Mononuclear cell (primary cell): Measurements from ENCODE around the gene OMA1. TPM values are rescaled to one million over a fixed set of nuclear protein-coding genes. Genes with fewer than 3 reads are reported as not detected.

Experiments used
- H3K27me3 ChIP-seq: 2 replicates; pipeline ENCODE4 v1.6.0; 2011; ENCODE audit warnings: low read length, control low read depth; ENCODE audit not compliant: insufficient read depth
- H3K4me1 ChIP-seq: 2 replicates; pipeline ENCODE4 v1.5.1; 2011; ENCODE audit warnings: mild to moderate bottlenecking, low read length, control low read depth; ENCODE audit not compliant: insufficient read depth
- H3K4me3 ChIP-seq: 2 replicates; pipeline ENCODE4 v1.5.1; 2011; ENCODE audit warnings: mild to moderate bottlenecking, low read length, moderate library complexity
- H3K9me3 ChIP-seq: 2 replicates; pipeline ENCODE4 v1.5.1; 2011; ENCODE audit warnings: low read depth, mild to moderate bottlenecking, control low read depth, low read length
- total RNA-seq: library from RNA; depleted of rRNA; stranded (reverse); fragments of >200 nt; gene quantifications from one replicate; pipeline ENCODE4 v1.2.3, GENCODE V29; 2012

The OMA1 gene
- total RNA-seq, 1 donor: 80.9 TPM

DNA sequence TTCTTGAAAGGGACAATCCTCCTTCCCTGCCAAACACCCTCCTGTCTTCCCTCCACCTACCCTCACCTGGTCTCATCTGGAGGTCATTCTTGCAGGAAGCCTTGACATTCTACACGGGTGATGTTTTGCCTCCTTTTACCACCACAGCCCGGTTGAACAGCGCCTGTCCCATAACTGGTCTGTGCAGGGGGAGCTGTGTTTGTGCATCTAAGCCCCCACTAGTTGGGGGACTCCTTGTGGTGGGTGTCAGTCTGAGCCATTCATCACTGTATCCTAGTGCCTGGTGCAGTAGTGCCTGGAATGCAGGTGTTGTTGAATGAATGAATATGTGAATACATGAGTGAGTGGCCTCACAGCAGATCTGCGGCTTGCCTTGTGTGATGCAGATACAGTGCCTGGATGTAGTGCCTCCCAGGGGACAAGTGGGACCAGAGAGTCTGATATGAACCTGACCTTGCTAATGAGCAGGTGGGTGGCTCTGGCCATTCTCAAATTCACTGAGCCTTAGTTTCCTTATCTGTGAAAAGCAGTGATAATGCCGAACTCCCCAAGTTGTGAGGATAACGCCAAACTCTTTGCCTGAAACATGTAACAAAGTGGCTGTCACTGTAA lies 79.8 kb downstream of the OMA1 start:
- H3K27me3 ChIP-seq: no peaks in the 10 kb centered on the region
- no peak overlapping the region for H3K4me3 ChIP-seq
- no peaks in the 10 kb centered on the region for H3K4me1 ChIP-seq
- no peaks in the 10 kb centered on the region for H3K9me3 ChIP-seq

DNA sequence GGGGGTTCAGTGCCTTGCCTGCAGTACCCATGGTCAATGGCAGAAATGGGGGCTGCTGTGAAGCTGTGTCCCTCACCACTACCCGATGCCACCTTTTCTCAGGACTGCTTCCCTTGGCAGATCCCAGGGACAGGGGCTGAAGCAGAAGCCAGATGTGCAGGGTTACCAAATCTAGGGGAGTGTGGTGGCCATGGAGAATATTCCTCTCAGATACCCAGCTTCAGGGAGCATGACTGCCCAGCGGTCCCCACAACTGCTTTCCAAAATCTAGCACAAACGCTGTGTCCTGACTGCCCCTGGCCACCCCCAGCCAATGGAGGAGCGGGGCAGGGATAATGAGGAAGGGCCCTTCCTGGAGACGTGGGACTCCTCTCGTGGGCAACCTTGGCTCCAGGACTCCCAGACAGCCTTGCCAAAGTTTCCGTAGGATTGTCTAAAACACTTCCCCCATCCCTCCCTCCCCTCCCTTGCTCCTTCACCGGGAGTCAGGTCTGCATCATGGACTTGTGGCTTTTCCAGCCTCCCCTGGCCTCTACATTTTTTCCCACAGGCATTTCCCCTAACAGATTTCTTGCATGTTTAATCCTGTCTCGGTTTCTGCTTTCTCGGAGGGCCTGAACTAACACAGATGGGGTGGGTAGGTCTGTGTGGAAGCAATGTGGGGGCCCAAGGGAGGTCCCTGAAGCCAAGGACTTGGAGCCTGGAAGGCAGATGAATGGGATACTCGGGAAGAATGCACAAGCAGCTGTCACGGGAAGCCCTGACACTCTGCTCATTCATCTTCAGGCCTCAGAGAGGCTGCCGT lies 80.5 kb downstream of the OMA1 start:
- H3K9me3 ChIP-seq: no peaks in the 10 kb centered on the region
- no peaks in the 10 kb centered on the region for H3K27me3 ChIP-seq
- no peak overlapping the region for H3K4me3 ChIP-seq
- H3K4me1 ChIP-seq: no peaks in the 10 kb centered on the region

DNA sequence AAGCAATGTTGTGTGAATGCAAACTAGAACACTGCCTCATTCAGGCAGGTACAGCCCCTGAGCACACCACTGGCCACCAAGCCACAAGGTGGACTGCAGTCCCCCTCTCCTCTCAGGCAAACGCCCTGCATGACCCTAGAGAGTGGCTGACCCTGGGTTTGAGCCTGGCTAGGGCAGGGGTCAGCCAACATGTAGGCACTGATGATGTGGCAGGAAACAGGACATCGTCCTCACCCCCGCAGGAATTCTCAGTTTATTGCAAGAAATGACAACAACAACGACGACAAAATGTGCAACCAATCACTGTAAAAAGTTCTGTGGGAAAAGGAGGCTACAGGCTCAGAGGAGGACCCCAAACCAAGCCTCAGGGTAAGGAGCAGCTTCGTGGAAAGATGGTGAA lies 81.3 kb downstream of the OMA1 start:
- Histone ChIP-seq H3K27me3 (no peaks in the 10 kb centered on the region), H3K4me1 (no peaks in the 10 kb centered on the region), H3K4me3 (no peak overlapping the region), H3K9me3 (no peaks in the 10 kb centered on the region)

DNA sequence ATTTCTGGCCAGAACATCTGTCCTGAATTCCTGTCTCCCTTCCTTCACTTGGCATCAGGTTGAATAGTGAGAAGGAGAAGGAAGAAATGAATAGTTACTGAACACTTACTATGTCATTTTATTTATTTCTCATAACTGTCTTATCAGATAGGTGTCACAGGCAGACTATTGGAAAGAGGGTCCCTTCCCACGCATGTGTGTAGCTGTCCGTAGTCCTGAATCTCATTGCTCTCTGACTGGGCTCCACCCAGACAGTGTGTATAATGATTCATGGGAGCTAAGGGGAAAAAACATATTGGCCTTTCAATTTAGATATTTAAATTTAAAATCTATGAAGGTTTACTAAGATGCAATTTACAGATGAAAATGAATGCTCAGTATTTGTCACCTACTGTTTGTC lies 86.1 kb downstream of the OMA1 start:
- H3K27me3 ChIP-seq: no peaks in the 10 kb centered on the region
- no peaks in the 10 kb centered on the region for H3K4me1 ChIP-seq
- no peaks in the 10 kb centered on the region for H3K9me3 ChIP-seq

DNA sequence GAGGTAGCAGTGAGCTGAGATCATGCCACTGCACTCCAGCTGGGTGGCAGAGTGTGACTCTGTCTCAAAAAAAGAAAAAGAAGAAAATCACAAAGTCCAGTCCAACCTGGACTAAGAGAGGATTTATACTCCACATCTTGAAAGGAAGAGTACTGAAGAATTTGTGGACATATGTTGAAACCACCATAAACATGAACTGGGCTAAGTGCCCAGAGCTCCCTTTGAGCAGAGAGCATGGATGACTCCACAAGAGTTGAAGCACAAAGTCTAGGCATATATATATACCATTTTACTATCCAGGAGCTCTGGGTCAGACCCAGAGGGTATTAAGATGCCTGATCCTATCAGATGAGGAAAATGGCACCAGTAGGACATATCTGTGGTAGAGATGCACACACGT lies 86.6 kb downstream of the OMA1 start:
- Histone ChIP-seq H3K4me1 (no peaks in the 10 kb centered on the region), H3K9me3 (no peaks in the 10 kb centered on the region), H3K4me3 (no peak overlapping the region), H3K27me3 (no peaks in the 10 kb centered on the region)

More for the DNA sequence above, 86.1 kb downstream of the OMA1 start:
- H3K4me3 ChIP-seq: no peak overlapping the region

DNA sequence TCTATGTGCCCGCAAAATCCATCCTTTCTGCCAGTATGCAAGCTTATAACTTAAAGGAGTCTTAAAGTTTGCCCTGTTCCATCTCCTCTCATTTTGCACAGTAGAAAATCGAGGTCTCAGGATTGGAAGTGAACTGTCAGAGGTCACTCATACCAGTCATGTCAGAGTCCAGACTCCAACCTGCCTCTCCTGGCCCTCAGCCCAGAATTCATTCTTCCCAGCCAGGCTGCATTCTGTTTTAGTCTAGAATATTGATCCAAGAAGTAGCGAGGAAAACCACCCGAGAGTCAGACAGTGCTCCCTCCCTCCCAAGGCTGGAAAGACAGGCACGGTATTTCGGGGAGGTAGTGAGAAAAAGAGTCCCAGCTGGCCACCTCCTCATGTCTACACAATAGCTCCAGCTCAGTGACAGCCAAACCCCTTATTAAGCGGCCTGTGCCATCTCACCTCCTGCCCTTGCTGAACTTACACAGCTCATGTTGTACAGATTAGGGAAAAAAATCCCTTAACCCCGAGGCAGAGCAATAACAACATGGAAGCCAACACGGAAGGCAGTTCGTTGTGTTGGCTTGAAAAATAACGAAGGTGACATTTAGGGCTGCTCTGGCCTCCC lies 89.4 kb downstream of the OMA1 start:
- Histone ChIP-seq H3K27me3 (no peaks in the 10 kb centered on the region), H3K4me1 (no peaks in the 10 kb centered on the region), H3K4me3 (no peak overlapping the region), H3K9me3 (no peaks in the 10 kb centered on the region)

DNA sequence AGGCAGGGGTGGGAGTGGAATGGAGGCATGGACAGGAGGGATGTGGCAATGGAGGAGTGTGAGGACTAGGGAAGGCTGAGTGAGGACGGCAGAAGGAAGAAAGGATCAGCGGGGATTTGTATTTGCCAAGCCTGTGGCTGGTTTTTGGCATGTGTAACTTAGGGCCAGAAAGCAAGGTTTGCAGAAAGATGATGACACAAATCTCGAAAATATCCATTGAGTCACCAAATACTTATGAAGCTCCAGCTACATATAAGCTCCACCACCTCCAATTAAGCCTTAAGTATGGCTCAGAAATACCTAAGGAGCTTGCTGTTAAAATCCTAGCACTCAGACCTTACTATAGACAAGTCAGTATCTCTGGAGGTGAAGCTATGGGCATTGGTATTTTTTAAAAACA lies 90.1 kb downstream of the OMA1 start:
- no peaks in the 10 kb centered on the region for H3K27me3 ChIP-seq
- H3K9me3 ChIP-seq: no peaks in the 10 kb centered on the region
- no peak overlapping the region for H3K4me3 ChIP-seq
- H3K4me1 ChIP-seq: no peaks in the 10 kb centered on the region

DNA sequence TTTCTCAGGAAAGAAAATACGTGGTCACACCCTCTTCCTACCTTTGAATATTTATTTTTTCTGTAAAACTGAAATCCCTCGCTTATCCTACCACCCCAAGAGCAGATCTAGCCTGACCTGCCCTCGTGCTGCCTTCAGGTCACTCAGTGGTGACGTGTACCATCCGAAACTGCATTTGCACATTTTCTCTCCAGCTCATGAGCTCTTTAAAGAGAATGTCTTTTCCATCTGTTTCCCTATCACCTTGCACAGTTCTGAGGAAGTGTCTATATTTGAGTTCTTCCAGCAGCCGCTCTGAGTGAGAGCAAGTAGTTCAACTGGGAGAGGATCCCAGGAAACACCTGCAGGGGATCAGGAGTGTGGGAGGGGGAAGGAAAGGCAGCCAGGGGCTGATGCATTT lies 91.7 kb downstream of the OMA1 start:
- Histone ChIP-seq H3K4me1 (no peaks in the 10 kb centered on the region), H3K27me3 (no peaks in the 10 kb centered on the region), H3K9me3 (no peaks in the 10 kb centered on the region)

DNA sequence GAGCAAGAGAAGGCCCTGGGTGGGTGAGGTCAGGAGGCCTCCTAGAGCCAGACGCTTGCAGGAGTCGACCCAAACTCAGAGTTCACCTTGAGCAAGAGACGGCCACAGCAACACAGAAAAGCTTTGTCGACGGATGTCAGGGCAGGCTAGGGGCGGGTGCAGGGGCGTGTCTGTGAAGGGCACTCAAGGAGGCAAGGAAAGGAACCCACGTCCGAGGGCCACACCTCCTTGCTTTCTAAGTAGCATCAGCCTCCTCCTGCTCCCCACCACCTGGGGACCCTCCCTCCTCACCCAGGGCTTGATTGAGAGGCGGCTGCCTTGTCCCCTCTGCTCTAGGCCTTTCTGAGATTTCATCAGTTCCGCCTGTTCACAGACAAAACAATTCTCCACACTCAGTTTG lies 92.1 kb downstream of the OMA1 start:
- Histone ChIP-seq H3K4me3 (no peak overlapping the region), H3K4me1 (no peaks in the 10 kb centered on the region), H3K27me3 (no peaks in the 10 kb centered on the region), H3K9me3 (no peaks in the 10 kb centered on the region)

More for the DNA sequence above, 91.7 kb downstream of the OMA1 start:
- no peak overlapping the region for H3K4me3 ChIP-seq

DNA sequence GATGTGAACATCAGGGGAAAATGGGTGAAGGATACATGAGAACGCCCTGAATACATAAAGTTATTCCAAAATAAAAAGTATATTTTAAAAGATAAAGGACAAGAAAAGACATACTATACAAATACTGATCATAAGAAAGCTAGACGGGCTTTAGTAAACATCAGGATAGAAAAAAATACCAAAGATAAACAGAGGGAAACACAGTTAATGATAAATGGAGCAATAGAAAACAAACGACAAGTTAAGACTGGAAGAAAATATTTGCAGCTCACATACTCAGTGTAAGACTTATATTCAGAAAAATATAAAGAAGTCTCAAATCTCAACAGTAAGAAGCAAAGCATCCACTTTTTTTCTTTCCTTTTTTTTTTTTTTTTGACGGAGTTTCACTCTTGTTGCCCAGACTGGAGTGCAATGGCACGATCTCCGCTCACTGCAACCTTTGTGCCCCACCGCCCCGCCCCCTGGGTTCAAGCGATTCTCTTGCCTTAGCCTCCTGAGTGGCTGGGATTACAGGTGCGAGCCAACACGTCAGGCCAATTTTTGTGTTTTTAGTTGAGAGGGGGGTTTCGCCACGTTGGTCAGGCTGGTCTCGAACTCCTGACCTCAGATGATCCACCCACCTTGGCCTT lies 94.8 kb downstream of the OMA1 start:
- H3K27me3 ChIP-seq: no peaks in the 10 kb centered on the region
- no peaks in the 10 kb centered on the region for H3K9me3 ChIP-seq
- H3K4me1 ChIP-seq: no peaks in the 10 kb centered on the region
- no peak overlapping the region for H3K4me3 ChIP-seq

DNA sequence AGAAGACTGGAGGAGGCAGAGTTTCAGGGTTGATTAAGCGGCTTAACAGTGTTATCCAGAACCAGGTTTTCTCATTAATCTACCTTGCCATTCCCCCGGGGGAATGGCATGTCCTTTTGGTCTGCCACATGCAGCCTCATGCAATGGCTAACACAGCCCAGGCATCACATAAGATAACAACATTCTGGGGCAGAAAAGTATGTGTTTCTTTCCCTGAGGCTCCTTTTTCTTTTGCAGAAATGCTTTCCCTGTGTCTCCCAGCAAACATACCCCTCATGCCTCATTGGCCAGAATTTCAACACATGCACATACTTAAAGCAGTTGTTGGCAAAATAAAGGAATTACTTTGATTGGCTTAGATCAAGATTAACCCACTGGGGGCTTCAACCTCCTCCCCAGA lies 98.6 kb downstream of the OMA1 start:
- H3K27me3 ChIP-seq: no peaks in the 10 kb centered on the region
- no peak overlapping the region for H3K4me3 ChIP-seq
- H3K4me1 ChIP-seq: no peaks in the 10 kb centered on the region
- H3K9me3 ChIP-seq: no peaks in the 10 kb centered on the region

DNA sequence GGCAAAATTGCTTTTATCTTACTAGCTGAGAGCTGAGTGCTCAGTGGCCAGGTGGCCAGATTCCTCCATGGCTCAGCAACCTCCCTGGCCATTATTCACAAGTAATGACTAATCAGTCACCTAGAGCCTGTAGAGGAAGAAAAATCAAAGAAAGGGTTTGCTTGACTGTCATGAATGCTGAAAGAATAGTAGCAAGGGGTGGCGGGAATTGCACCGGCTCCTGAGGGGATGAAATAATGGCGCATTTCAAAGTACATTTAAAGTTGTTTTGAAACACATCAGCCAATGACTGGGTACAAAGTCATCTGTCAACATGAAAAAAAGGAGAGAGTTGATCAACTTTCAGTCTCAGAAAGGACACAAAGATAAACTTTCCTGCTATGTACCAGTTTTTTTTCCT lies 99.5 kb downstream of the OMA1 start:
- Histone ChIP-seq H3K27me3 (no peaks in the 10 kb centered on the region), H3K4me1 (no peaks in the 10 kb centered on the region), H3K9me3 (no peaks in the 10 kb centered on the region), H3K4me3 (no peak overlapping the region)

DNA sequence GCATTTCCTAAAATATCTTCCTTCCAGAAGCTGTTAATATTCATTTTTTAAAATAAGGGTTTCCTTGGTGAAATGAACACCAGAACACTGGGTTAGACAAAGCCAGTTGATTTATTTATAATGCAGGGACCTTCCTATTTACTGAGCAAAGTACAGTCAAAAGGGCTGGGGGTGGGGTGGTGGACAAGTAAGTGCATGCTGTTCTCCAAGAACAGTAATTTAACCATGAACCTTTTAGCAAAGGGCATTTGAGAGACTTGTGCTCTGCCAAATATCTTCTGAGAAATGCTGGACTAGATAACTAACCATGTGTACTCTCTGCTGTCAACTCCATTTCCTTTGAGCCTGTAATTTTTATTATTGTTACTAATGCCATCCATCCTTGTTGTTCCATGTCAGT lies 100.2 kb downstream of the OMA1 start:
- Histone ChIP-seq H3K4me3 (no peak overlapping the region), H3K9me3 (no peaks in the 10 kb centered on the region), H3K27me3 (no peaks in the 10 kb centered on the region), H3K4me1 (no peaks in the 10 kb centered on the region)

DNA sequence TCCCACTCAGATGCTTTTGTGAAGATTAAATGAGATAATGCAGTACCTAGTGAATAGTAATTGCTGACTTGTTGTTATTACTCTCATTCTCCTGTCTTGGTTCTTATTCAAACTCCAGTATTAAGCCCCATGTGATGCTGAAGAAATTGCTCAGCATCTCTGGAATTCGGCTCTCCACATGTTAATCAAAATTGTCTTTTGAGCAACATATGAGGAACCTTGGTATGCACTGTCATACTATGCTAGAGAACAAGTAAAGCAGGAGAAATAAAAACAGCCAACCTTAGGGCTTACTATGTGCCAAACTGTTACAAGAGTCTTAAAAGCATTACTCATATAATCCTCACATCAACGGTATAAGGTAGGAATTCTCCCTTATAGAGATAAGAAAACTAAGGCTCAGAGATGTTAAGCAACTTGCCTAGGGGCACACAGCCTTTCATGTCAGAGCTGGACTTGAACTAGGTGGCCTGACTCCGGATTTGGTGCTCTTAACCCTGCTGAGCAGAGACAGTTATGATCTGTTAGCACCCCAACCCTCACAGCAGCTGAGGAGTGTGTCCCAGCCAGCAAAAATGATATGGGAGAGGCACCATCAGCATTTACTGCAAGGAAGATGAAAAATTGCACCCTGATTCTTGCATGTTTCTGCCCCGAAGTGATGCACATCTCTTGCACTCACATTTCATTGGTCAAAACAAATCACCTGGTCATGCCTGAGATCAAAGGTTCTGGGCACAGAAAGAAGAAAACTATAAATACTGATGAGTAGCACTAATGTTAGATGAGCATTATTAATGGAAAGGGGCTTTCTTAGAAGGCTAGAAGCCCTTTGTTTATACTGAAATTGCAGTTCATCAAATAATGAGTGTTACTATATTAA lies 102.3 kb downstream of the OMA1 start:
- H3K4me1 ChIP-seq: no peaks in the 10 kb centered on the region
- no peaks in the 10 kb centered on the region for H3K27me3 ChIP-seq
- no peaks in the 10 kb centered on the region for H3K9me3 ChIP-seq
- H3K4me3 ChIP-seq: no peak overlapping the region
